Panc1 (cell line): ENCODE data around the gene NOS1AP. TPM values are rescaled to one million over a fixed set of nuclear protein-coding genes. Genes with fewer than 3 reads are reported as not detected.

Experiments used
- ATAC-seq: fragments of 200-7000 bp; cut with Tn5 transposase; 2 replicates; pipeline ENCODE4 v1.9.1; 2020; ENCODE audit warnings: mild to moderate bottlenecking, moderate library complexity
- BruUV-seq: library from RNA; stranded (reverse); fragments of 400-500 nt; replicated peaks from 2 replicates; lab custom pipeline; 2021; lab: Mats Ljungman, UMichigan
- CTCF ChIA-PET: fragments of 300-600 bp; sonication (Branson Sonifier 250); formaldehyde crosslinking; loops from one replicate; lab custom pipeline; 2022; ENCODE audit warnings: antibody characterized with exemption; lab: Charles Lee
- POLR2A ChIA-PET: fragments of 300-600 bp; sonication (Branson Sonifier 250); formaldehyde crosslinking; loops from one replicate; lab custom pipeline; 2022; ENCODE audit warnings: antibody characterized with exemption; lab: Charles Lee
- DNase-seq: peaks from one replicate; pipeline ENCODE4 v3.0.0-alpha.2; 2010; ENCODE audit warnings: low read depth, low spot score
- H3K27ac ChIP-seq: 2 replicates; pipeline ENCODE4 v1.5.1; 2011; ENCODE audit warnings: mild to moderate bottlenecking, low read length, inconsistent platforms
- H3K27me3 ChIP-seq: fragments of 200-500 bp; sonication (Bioruptor generic); 2 replicates; pipeline ENCODE4 v1.6.0; 2014; ENCODE audit warnings: low read length, inconsistent platforms; ENCODE audit not compliant: control insufficient read depth, insufficient read depth
- H3K36me3 ChIP-seq: fragments of 200-500 bp; sonication (Bioruptor generic); 2 replicates; pipeline ENCODE4 v1.5.1; 2014; ENCODE audit warnings: inconsistent platforms, mild to moderate bottlenecking, low read length, moderate library complexity; ENCODE audit not compliant: control insufficient read depth, insufficient read depth
- H3K4me1 ChIP-seq: 2 replicates; pipeline ENCODE4 v1.5.1; 2011; ENCODE audit warnings: inconsistent platforms, mild to moderate bottlenecking, low read length, moderate library complexity; ENCODE audit not compliant: control insufficient read depth, insufficient read depth
- H3K4me3 ChIP-seq, 2 experiments: 2 replicates each; pipeline ENCODE4 v1.5.1; 2011 to 2012; ENCODE audit warnings: low read depth in 2 of 2, low read length in 2 of 2, mild to moderate bottlenecking in 2 of 2, inconsistent platforms in 1 of 2, moderate library complexity in 1 of 2
- H3K9me3 ChIP-seq: fragments of 200-500 bp; sonication (Bioruptor generic); 2 replicates; pipeline ENCODE4 v1.5.1; 2014; ENCODE audit warnings: low read depth, mild to moderate bottlenecking, inconsistent platforms, low read length, moderate library complexity; ENCODE audit not compliant: control insufficient read depth, insufficient read depth
- CTCF ChIP-seq: fragments of 450-650 bp; IDR thresholded peaks from 2 replicates; pipeline ENCODE4 v1.5.1; 2017; ENCODE audit warnings: mild to moderate bottlenecking
- POLR2AphosphoS5 ChIP-seq: IDR thresholded peaks from 2 replicates; pipeline ENCODE4 v1.6.1; 2012; ENCODE audit warnings: mild to moderate bottlenecking, low read depth, low read length, moderate library complexity
- REST ChIP-seq, 2 experiments: IDR thresholded peaks; 2 replicates each; pipeline ENCODE4 v1.6.1; 2011 to 2012; ENCODE audit warnings: low read depth in 2 of 2, control low read depth in 1 of 2, low read length in 1 of 2, mild to moderate bottlenecking in 1 of 2, moderate library complexity in 1 of 2; ENCODE audit not compliant: insufficient read depth in 1 of 2
- SIN3A ChIP-seq: IDR thresholded peaks from 2 replicates; pipeline ENCODE4 v1.6.1; 2012; ENCODE audit warnings: low read depth, mild to moderate bottlenecking, low read length, moderate library complexity, borderline replicate concordance; ENCODE audit not compliant: insufficient read depth
- TCF7L2 ChIP-seq: IDR thresholded peaks from 2 replicates; pipeline ENCODE4 v1.6.1; 2011; ENCODE audit warnings: mild to moderate bottlenecking, low read depth, low read length, inconsistent platforms
- in situ Hi-C: cut with HindIII; loops from 2 replicates; pipeline ENCODE4 v1.10.0; 2016; ENCODE audit warnings: low sequenced_read_pairs, low pct_unique_long_range_greater_than_20kb
- intact Hi-C: fragments of 100-400 bp; cut with micrococcal nuclease; formaldehyde crosslinking; loops from one replicate; pipeline ENCODE4 v1.10.0; 2022; ENCODE audit not compliant: unreplicated experiment
- total RNA-seq: library from RNA; stranded (reverse); gene quantifications from one replicate; pipeline ENCODE4 v1.2.1, GENCODE V29; 2021; ENCODE audit not compliant: unreplicated experiment

The NOS1AP gene
- total RNA-seq, 1 experiment from 2014 or later: 27.9 TPM

GRCh38 chr1:162387226-162388082, 318.0 kb downstream of the NOS1AP start:
- Histone ChIP-seq H3K4me1 (peaks cover 22% of the 10 kb centered on the region), H3K27ac (no peak overlapping the region), H3K4me3 (no peak overlapping the region), H3K9me3 (no peaks in the 10 kb centered on the region), H3K27me3 (no peaks in the 10 kb centered on the region), H3K36me3 (no peaks in the 10 kb centered on the region)
- no peak for DNase-seq
- no peak for ATAC-seq
- ChIA-PET POLR2A (no interaction called here), CTCF (no interaction called here)
- in situ Hi-C loops (no loop called here), intact Hi-C loops (no loop called here)
- no TSS peak for BruUV-seq
- no peak for TF ChIP-seq CTCF
- TF ChIP-seq REST (IDR thresholded peaks at IDR 0.05; ENCODE audit: insufficient read depth in 1 of 2, low read depth in 2 of 2, low read length in 1 of 2): no peak
- TF ChIP-seq TCF7L2: no peak
- TF ChIP-seq SIN3A: no peak
- no peak for TF ChIP-seq POLR2AphosphoS5

- no peak overlapping the region for H3K27ac ChIP-seq
- intact Hi-C loops (no loop called here), in situ Hi-C loops (no loop called here)
- no peak for DNase-seq
- ChIA-PET POLR2A (no interaction called here), CTCF (no interaction called here)
- TF ChIP-seq SIN3A (no peak), TCF7L2 (no peak), CTCF (no peak), POLR2AphosphoS5 (no peak), REST (IDR thresholded peaks at IDR 0.05; ENCODE audit: insufficient read depth in 1 of 2, low read depth in 2 of 2, low read length in 1 of 2) (no peak)
- ATAC-seq: no peak
- H3K4me1 ChIP-seq: peaks cover 22% of the 10 kb centered on the region
- no peaks in the 10 kb centered on the region for H3K9me3 ChIP-seq
- no peak overlapping the region for H3K4me3 ChIP-seq
- H3K36me3 ChIP-seq: no peaks in the 10 kb centered on the region; the same call in 1 of the 2 replicates
- H3K27me3 ChIP-seq: no peaks in the 10 kb centered on the region
- no TSS peak for BruUV-seq
These were observed 318.6 kb downstream of the NOS1AP start for GRCh38 chr1:162388083-162388594.
